B cell (primary cell): ENCODE measurements around the gene DRC1. TPM values are rescaled to one million over a fixed set of nuclear protein-coding genes. Genes with fewer than 3 reads are reported as not detected.
"Not testable (repeated sequence)": the region's sequence is repeated elsewhere in the genome, so short reads cannot be mapped to it uniquely, and the experiment has no call there.

Source experiments
- ATAC-seq: fragments of 200-7000 bp; cut with Tn5 transposase; one replicate; pipeline ENCODE4 v1.10.0; 2021; ENCODE audit warnings: low read depth, mild to moderate bottlenecking, moderate number of reproducible peaks, moderate library complexity
- CTCF ChIA-PET: fragments of 350-600 bp; sonication (Branson Sonifier 250); formaldehyde crosslinking; loops from one replicate; lab custom pipeline; 2021; ENCODE audit warnings: antibody characterized with exemption, inconsistent platforms; lab: Charles Lee
- POLR2A ChIA-PET: fragments of 350-600 bp; sonication (Branson Sonifier 250); formaldehyde crosslinking; loops from one replicate; lab custom pipeline; 2021; ENCODE audit warnings: antibody characterized with exemption; lab: Charles Lee
- DNase-seq: peaks from one replicate; pipeline ENCODE4 v3.0.0; 2013
- H2AFZ ChIP-seq: 2 replicates; pipeline ENCODE4 v1.6.1; 2012; ENCODE audit warnings: mild to moderate bottlenecking, low read depth, low read length; ENCODE audit not compliant: insufficient read depth, poor library complexity, severe bottlenecking
- H3K27ac ChIP-seq, 2 donors: 1 replicate in 1 of 2; 2 replicates in 1 of 2; pipeline ENCODE4 v1.5.1; 2012 to 2013; ENCODE audit warnings: low read length in 2 of 2, mild to moderate bottlenecking in 2 of 2, moderate library complexity in 1 of 2
- H3K27me3 ChIP-seq, 4 experiments: fragments of 200-600 bp in 1 of 4; sonication (generic) in 1 of 4; replicated peaks in 1 of 4; 1 replicate in 2 of 4; 2 replicates in 2 of 4; pipeline versions ENCODE4 v1.6.1 to v1.7.0; 2013 to 2016; ENCODE audit warnings: low read length in 3 of 4, mild to moderate bottlenecking in 2 of 4, mixed read lengths in 1 of 4, moderate library complexity in 1 of 4; ENCODE audit not compliant: insufficient read depth in 4 of 4, control insufficient read depth in 3 of 4; ENCODE audit errors: control extremely low read depth in 1 of 4
- H3K36me3 ChIP-seq, 2 experiments: replicated peaks in 1 of 2; 1 replicate in 1 of 2; 2 replicates in 1 of 2; pipeline versions ENCODE4 v1.6.1 to v1.7.1; 2013; ENCODE audit warnings: low read length in 1 of 2; ENCODE audit not compliant: insufficient read depth in 2 of 2, control insufficient read depth in 1 of 2; ENCODE audit errors: control extremely low read depth in 1 of 2, extremely low read depth in 1 of 2
- H3K4me1 ChIP-seq, 2 donors: fragments of 200-600 bp in 1 of 2; sonication (generic) in 1 of 2; 1 replicate in 1 of 2; 2 replicates in 1 of 2; pipeline versions ENCODE4 v1.5.1 to v1.6.1; 2013 to 2017; ENCODE audit warnings: low read length in 2 of 2; ENCODE audit not compliant: control insufficient read depth in 2 of 2, insufficient read depth in 2 of 2
- H3K4me2 ChIP-seq: replicated peaks from 2 replicates; pipeline ENCODE3; 2012; ENCODE audit warnings: mild to moderate bottlenecking, low read depth, low read length; ENCODE audit not compliant: poor library complexity, severe bottlenecking
- H3K4me3 ChIP-seq, 5 experiments: fragments of 200-600 bp in 1 of 5; sonication (generic) in 1 of 5; 1 replicate in 3 of 5; 2 replicates in 2 of 5; pipeline versions ENCODE4 v1.5.1 to v1.7.0; 2011 to 2016; ENCODE audit warnings: low read length in 4 of 5, mild to moderate bottlenecking in 4 of 5, low read depth in 2 of 5, control low read depth in 1 of 5, moderate library complexity in 1 of 5; ENCODE audit not compliant: insufficient read depth in 1 of 5; ENCODE audit errors: control extremely low read depth in 1 of 5, extremely low read depth in 1 of 5
- H3K79me2 ChIP-seq: fragments of 200-600 bp; sonication (generic); one replicate; pipeline ENCODE4 v1.6.0; 2016; ENCODE audit warnings: low read length; ENCODE audit not compliant: control insufficient read depth, insufficient read depth
- H3K9ac ChIP-seq: fragments of 200-600 bp; sonication (generic); 2 replicates; pipeline ENCODE4 v1.6.1; 2017; ENCODE audit warnings: mild to moderate bottlenecking, low read length, moderate library complexity
- H3K9me3 ChIP-seq, 3 donors: one replicate each; pipeline versions ENCODE4 v1.6.1 to v1.7.1; 2013; ENCODE audit warnings: low read length in 2 of 3; ENCODE audit not compliant: control insufficient read depth in 2 of 3, insufficient read depth in 1 of 3; ENCODE audit errors: control extremely low read depth in 1 of 3
- H4K20me1 ChIP-seq: 2 replicates; pipeline ENCODE4 v1.6.0; 2012; ENCODE audit warnings: mild to moderate bottlenecking, low read length; ENCODE audit not compliant: insufficient read depth, control insufficient read depth, poor library complexity, severe bottlenecking
- H3K27ac Mint-ChIP-seq: one replicate; pipeline ENCODE4 v1.8.0; 2021; ENCODE audit warnings: mixed read lengths
- H3K27me3 Mint-ChIP-seq: one replicate; pipeline ENCODE4 v1.8.0; 2021; ENCODE audit warnings: mixed read lengths
- H3K4me1 Mint-ChIP-seq: one replicate; pipeline ENCODE4 v1.8.0; 2021; ENCODE audit warnings: mixed read lengths
- H3K4me3 Mint-ChIP-seq: one replicate; pipeline ENCODE4 v1.8.0; 2021; ENCODE audit warnings: mixed read lengths
- H3K9me3 Mint-ChIP-seq: one replicate; pipeline ENCODE4 v1.8.0; 2022; ENCODE audit warnings: mixed read lengths; ENCODE audit not compliant: insufficient read depth
- CTCF ChIP-seq: fragments of 200-600 bp; IDR thresholded peaks from one replicate; pipeline ENCODE4 v1.8.0; 2022; ENCODE audit warnings: antibody characterized with exemption, mild to moderate bottlenecking
- EZH2 ChIP-seq: IDR thresholded peaks from 2 replicates; pipeline ENCODE4 v1.6.1; 2012; ENCODE audit warnings: borderline replicate concordance, low read depth, mild to moderate bottlenecking, moderate library complexity, low read length; ENCODE audit not compliant: insufficient read depth, poor library complexity, severe bottlenecking
- WGBS: methylation state at CpG from one replicate; pipeline ENCODE4 v1.1.5; 2013; ENCODE audit warnings: missing lambda C conversion rate; ENCODE audit not compliant: insufficient coverage; 5-methylcytosine and 5-hydroxymethylcytosine counted together
- intact Hi-C: fragments of 100-400 bp; cut with micrococcal nuclease; formaldehyde crosslinking; loops from one replicate; pipeline ENCODE4 v1.10.0; 2022
- polyA minus RNA-seq: library from RNA; depleted of rRNA, polyadenylated mRNA; stranded (reverse); fragments of >200 nt; gene quantifications from 2 replicates; pipeline ENCODE4 v1.2.3, GENCODE V29; 2012
- polyA plus RNA-seq: library from polyadenylated mRNA; depleted of rRNA; stranded (reverse); fragments of >200 nt; gene quantifications from 2 replicates; pipeline ENCODE4 v1.2.3, GENCODE V29; 2012
- total RNA-seq, 2 donors: library from RNA; stranded (reverse); fragments of 120-200 nt in 1 of 2; gene quantifications; 1 replicate in 1 of 2; 2 replicates in 1 of 2; pipeline versions ENCODE4 v1.2.3 to v1.2.4, GENCODE V29; 2013 to 2022

Gene DRC1
- total RNA-seq (not detected in 2 replicates), polyA plus RNA-seq (not detected in 2 replicates), polyA minus RNA-seq (not detected in 2 replicates)
- total RNA-seq (2013) = 0.02 TPM

- no peak within 1 kb of the TSS for H3K4me2 ChIP-seq
- DNase-seq (no peak), ATAC-seq (no peak)
- Mint-ChIP-seq H3K4me1 (no peaks in the 10 kb centered on the region), H3K9me3 (no peaks in the 10 kb centered on the region), H3K4me3 (no peak within 1 kb of the TSS), H3K27ac (no peak within 1 kb of the TSS), H3K27me3 (peaks cover 1% of the 10 kb centered on the region)
- intact Hi-C loops = no loop called here
- CTCF ChIA-PET = no interaction called here
- no peaks in the 10 kb centered on the region for H3K9me3 ChIP-seq
- no peak within 1 kb of the TSS for H3K4me3 ChIP-seq
- no peaks in the 10 kb centered on the region for H4K20me1 ChIP-seq
- H3K36me3 ChIP-seq = no peaks in the 10 kb centered on the region
- H3K9ac ChIP-seq = no peak within 1 kb of the TSS
- no peak within 1 kb of the TSS for H3K27ac ChIP-seq
- H3K4me1 ChIP-seq = no peaks in the 10 kb centered on the region
- H2AFZ ChIP-seq = no peak within 1 kb of the TSS
- no peaks in the 10 kb centered on the region for H3K79me2 ChIP-seq
- 27% methylated on average over 51 of the region's 63 CpGs for WGBS
- H3K27me3 ChIP-seq = peaks cover 0 to 15% (median 3%) of the 10 kb centered on the region in 4 experiments
- POLR2A ChIA-PET = no interaction called here
- TF ChIP-seq EZH2 = no peak
- TF ChIP-seq CTCF = no peak
Measured at GRCh38 chr2:26401739-26402541, at the start of gene DRC1. Gene DRC1 (plus strand): TSS chr2:26401920. CDS start chr2:26401990, 70 bp downstream.

GRCh38 chr2:26352892-26353291 is 48.8 kb upstream of the DRC1 start:
- H3K27me3 Mint-ChIP-seq = no peaks in the 10 kb centered on the region
- no peak overlapping the region for H3K4me3 Mint-ChIP-seq
- intact Hi-C loops = no loop called here
- ChIA-PET CTCF (no interaction called here), POLR2A (no interaction called here)
- DNase-seq (no peak), ATAC-seq (no peak)
- Histone ChIP-seq H3K9me3 (no peaks in the 10 kb centered on the region), H3K27ac (no peak overlapping the region), H3K79me2 (peaks cover 98% of the 10 kb centered on the region), H4K20me1 (peaks cover 37% of the 10 kb centered on the region), H2AFZ (no peak overlapping the region), H3K4me2 (no peak overlapping the region), H3K36me3 (peaks cover 3 to 5% of the 10 kb centered on the region in 2 experiments), H3K4me3 (no peak overlapping the region), H3K4me1 (peaks cover 0 to 1% of the 10 kb centered on the region in 2 donors), H3K27me3 (no peaks in the 10 kb centered on the region), H3K9ac (no peak overlapping the region)
- H3K27ac Mint-ChIP-seq = no peak overlapping the region
- TF ChIP-seq CTCF (no peak), EZH2 (no peak)
- no peaks in the 10 kb centered on the region for H3K9me3 Mint-ChIP-seq
- WGBS = no CpG with 5 or more reads among the region's 1 CpG
- H3K4me1 Mint-ChIP-seq = peaks cover 26% of the 10 kb centered on the region

GRCh38 chr2:26354469-26354868 is 47.3 kb upstream of the DRC1 start:
- H3K36me3 ChIP-seq, H3K9me3 Mint-ChIP-seq, H3K4me3 ChIP-seq, H3K27ac ChIP-seq, H2AFZ ChIP-seq, intact Hi-C loops, H3K27me3 Mint-ChIP-seq, H3K9me3 ChIP-seq, H3K4me3 Mint-ChIP-seq, H3K9ac ChIP-seq, H3K27ac Mint-ChIP-seq, H3K4me2 ChIP-seq, ATAC-seq, POLR2A ChIA-PET, DNase-seq, H3K27me3 ChIP-seq, H3K4me1 ChIP-seq: not testable (repeated sequence)
- H3K4me1 Mint-ChIP-seq = peaks cover 20% of the 10 kb centered on the region
- 100% methylated on average over 2 of the region's 16 CpGs for WGBS
- peaks cover 99% of the 10 kb centered on the region for H3K79me2 ChIP-seq
- CTCF ChIA-PET = interaction anchor here (1.6 kb wide), 1 partner anchor 170 kb away, joined by 4 read pairs; no protein-coding TSS in a partner anchor
- peaks cover 51% of the 10 kb centered on the region for H4K20me1 ChIP-seq
